GM04503 (cell line): ENCODE measurements around the gene CSMD2.

Source experiments
- DNase-seq: peaks from one replicate; pipeline ENCODE4 v3.0.0-alpha.2; 2012; ENCODE audit warnings: low read depth

CSMD2 gene

DNA sequence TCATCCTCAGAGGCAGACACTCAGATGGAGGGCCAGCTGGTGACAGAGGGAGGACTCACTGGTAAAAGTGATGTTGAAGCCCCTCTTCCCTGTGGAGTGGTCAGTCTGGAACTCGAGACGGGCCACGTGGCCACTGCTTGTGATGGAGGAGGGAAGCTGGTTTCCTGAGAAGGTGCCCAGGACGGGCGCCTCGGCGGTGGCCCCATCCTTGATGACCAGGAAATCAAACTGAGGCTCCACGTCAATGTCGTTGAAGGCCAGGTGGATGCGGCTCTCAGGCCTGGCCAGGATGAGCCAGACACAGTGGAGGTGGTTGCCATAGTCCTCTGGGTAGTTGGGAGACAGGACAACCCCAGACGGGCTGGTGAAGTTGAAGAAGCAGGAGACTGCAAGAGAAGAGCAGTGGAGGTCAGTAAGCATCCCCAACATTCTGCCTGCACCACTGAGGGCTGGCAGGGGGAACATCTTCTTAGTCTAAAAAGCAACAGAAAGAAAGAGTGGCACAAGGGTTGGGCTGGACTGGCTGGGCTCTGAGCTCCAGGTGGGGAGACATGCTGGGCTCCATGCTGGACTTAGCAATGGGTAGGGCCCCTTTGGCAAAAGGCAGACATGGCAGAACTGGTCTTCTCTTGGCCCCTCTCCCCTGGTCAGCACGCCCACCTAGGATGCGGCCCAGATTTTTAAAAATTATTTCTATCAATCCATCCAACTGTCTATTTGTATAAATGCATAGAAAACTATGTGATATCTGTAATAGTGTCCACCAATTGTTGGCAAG is 421.6 kb downstream of the CSMD2 start:
- no peak for DNase-seq

DNA sequence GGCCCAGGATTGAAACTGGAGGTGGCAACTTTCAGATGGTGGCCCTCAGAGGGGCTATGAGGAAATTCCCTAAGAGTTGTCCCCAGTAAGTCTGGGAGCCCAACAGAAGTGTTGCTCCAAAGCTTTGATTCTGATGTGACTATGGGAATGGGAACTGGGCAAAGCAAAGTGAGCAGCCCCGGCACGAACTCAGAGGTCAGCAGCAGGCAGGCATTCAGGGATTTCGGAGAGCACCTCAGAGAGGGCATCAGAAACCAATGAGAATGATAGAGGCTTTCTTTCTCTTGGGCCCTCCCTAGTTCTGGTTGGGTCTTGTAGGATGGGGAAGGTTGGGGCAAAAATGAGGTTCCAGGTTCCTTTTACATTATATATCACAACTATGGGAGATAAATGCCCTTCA is 422.4 kb downstream of the CSMD2 start:
- no peak for DNase-seq

DNA sequence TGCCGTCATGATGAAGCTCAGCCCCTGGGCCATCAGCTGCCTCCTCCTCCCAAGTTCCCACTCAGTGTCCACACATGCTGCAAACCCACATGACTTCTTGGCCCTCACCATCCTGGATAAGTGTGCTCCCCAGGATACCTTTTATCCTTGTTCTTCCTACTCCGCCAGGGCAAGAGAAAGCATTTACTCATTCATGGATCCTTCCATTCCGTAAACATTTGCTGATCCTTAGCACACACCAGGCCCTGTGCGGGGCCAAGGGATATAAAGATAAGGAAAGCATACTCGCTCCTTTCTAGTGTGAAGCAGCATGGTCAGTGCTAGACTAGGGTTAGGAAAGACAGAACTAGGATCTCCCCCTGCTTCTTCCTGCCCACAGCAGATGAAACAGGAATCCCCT is 423.3 kb downstream of the CSMD2 start:
- no peak for DNase-seq

DNA sequence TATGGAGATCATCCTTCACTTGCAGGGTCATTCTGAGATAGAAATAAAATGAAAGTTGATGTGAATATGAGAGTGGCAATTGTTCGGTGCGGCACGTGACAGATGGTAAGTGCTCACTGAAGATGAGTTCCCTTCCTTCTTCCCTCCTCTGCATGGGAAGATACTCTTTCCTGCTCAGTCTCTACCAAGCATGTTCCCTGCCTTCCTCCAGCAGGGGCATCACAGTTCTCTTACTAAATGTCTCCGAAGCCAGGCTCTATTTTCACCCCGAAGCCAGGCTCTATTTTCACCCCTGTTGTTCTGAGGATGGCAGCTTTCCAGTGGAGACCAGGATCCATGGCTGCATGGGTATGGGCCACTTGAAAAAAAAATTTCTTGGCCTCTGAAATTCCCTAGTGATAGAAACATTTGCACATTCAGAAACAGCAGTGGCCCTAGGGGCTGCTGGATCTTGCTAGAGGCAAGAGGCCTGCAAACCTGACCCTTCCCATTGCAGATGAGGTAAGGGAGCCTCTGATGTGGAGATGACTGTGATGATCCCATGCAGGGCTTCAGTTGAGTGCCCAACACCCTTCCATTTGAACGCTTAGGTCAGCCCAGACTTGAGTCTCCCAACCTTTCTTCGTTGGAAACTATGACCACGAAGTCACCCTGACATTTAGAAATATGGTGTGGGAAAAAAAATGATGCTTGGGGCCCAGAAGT is 424.8 kb downstream of the CSMD2 start:
- no peak for DNase-seq

- no peak for DNase-seq
Observed at GRCh38 chr1:33738976-33739375, 426.1 kb downstream of the CSMD2 start.

DNA sequence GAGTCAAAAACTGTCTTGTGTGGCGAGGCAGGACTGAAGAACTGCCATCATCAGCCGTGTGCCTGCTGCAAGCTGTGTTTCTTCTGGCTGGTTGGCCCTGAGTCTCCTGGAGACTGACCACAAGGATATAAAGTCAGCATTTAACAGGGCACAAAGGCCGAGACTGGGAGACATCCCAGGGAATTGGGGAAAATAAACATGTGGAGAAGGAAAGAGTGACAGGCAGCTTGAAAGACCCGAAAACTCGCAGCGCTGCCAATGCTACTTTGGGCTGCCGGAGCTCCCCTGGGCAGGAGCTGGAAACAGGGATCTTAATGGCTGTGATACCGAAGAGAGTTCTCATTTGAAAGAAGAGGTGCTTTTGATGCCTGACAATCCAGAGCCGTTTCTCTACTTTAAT is 426.5 kb downstream of the CSMD2 start:
- no peak for DNase-seq

DNA sequence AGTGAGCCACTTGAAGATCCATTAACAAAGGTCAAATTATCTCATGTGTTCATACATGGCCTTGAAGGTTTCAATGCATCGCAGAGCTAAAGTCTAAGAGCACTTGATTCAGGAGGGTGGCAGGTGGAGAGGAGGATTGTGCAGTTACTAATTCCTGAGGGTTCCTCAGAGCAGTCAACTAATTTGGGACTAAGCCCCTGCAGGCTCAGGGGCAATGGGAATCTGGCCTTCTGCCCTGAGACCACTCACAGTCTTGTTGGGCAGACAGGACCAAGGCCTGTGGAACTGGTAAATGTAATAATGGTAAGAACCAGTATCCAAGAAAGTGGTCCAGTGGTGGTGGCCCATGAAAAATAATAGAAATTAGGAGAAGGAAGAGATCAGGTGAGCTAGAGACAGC is 428.5 kb downstream of the CSMD2 start:
- no peak for DNase-seq

GRCh38 chr1:33735624-33736023 is 429.4 kb downstream of the CSMD2 start:
- DNase-seq = no peak

DNA sequence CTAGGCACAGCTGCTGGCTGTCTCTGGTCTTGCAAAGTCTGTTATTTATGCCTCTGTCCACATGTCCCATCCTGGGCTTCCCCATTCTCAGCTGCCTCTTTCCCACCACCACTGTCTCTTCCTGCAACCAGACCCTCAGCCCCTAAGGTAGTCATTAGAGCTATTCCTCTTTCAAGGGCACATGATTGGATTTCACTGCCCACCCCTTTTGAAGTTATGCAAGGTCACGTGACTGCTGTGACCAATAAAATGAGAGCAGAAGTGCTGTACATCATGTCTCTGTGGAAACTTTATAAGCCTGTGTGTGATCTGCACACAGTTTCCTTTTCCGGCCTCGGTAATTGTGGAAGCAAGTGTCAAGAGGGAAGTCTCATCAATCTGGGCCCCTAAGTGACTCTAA is 437.7 kb downstream of the CSMD2 start:
- DNase-seq = no peak

GRCh38 chr1:33726274-33726804 is 438.7 kb downstream of the CSMD2 start:
- no peak for DNase-seq

DNA sequence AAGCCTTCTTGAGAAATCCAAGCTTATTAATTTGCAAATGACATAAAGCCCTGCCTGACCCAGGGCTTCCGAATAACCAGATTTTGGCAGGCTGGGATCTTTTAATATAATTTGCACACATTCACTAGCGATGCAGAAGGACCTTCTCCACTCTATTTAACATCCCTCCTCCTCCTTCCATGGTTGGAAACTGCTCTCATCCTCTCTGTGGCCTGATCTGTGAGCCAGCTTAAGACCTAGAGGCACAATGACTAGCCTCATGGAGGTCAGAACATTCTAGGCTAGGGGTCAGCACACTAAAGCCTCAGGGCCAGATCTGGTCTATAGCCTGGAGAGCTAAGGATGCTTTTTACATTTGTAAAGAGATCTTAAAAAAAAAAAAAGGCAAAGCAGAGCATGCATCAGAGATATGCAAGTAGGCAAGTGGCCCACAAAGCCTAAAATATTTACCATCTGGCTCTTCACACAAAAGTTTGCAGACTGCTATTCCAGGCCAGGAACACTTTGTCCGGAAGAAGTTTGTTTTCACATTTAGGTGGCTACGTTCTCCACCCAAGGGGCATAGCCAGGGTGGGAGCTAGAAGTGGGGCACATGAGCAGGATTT is 439.4 kb downstream of the CSMD2 start:
- no peak for DNase-seq

DNA sequence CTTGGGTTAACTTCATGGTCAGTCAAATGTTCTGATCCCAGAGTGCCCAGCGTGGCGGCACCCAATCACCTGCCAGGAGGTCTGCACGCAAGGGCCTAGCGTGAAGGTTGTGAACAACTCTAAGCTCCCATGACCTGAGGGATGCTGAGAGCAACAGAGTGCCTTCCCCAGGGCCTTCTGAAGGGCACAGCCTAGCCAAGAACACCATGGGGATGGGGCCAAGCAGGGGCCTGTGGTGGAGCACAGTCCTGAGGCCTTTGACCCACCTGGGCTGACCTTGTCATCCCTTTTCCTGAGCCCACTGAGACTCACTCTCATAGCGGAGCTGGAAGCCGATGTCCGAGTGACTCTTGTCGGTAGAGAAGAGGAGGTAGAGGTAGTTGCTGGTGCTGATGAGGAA is 440.0 kb downstream of the CSMD2 start:
- DNase-seq = no peak

DNA sequence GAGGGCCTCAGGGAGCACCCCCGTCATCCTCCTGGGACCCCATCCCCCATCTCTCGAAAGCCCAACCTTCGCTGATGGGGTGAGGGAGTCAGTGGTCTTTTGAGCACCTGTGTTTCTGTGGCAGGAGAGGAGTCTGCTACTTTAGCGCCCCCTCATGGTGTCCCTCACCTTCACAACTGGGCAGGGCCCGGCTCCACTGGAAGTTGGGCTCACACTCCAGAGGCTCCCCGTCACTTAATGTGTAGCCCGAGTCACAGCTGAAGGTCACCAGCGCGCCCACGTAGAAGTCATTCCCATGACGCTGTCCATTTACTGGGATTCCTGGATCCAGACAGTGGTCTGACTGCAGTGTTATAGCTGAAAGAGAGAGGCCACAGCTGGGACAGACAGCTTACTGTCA is 440.7 kb downstream of the CSMD2 start:
- no peak for DNase-seq

GRCh38 chr1:33723251-33723650 is 441.8 kb downstream of the CSMD2 start:
- DNase-seq = no peak

DNA sequence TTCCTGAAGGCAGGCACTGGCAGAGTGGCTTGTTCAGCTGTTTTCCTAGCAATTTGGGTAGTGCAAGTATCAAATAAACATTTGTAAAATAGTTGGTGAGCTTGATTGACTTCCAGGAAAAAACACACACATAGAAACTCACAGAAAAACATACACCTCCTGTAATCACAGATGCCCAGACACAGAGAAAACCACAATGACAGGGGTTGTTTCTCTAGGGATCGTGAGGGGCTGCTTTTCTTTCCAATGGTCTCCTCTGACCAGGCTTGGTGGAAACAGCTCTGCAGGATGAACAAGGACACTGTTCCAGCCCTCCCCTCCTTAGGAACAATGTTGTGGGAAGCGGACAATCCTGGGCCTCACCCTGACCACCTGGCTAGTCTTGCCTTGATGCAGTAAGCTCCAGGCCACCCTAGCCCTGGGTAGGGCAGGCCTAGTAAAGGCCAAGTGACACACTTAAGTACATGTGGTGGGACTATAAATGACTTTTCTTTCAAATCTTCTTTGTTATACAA is 443.7 kb downstream of the CSMD2 start:
- DNase-seq = no peak

DNA sequence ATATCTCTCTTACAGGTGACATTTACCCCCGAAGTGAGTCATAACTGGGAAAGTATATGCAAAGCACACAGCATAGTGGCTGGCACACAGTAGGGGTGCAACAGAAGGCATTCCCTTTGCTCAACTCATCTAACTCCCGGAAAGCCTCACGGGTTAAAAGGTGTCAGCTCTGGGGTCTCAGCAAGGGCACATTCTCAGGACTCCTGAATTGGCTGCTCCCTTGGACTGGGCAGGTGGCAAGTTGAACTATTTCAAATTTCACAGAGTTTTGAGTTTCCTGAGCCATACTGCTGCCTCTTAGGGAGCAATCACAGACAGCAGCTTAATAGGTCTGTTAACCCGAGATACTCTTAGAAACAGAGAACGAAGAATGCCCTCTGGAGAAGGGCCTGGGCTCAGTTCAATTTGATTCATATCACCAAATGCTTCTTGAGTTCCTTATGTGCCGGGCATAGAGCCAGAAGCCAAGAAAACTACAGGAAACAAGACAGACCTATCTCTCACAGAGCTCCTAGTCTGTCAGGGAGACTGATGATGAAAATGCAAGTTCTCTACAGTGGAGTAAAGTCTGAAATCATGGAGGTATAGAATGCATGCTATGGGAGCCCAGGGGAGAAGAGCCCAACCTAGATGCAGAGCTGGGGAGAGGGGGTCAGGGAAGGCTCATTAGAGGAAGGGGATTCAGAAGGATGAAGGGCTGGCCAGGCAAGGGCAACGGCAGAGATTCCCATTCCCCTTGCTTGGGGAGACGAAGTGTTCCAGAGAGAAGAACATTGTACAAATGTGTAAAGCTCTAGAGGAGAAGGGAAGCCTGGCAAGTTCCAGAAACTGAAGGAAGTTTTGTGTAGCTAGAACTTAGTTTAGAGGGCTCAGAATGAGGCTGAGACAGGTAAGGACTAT is 445.0 kb downstream of the CSMD2 start:
- no peak for DNase-seq

DNA sequence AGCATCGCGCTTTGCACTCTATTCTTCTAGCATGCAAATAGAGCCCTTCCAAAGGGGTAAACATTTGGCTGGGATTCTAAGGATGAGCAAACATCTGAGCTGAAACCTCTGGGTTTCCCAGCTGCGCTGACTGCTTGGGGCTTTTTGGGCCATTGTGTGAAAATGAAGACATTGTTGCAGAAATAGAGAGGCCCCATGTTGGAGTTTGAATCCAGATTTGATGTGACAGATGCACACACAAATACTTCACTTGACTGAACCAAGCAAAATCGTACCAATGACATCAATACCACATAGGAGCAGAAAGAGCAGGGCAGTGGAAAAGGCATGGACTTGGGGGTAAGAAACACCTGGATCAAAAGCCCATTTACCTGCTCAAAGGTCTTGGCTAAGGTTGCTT is 445.7 kb downstream of the CSMD2 start:
- no peak for DNase-seq

- no peak for DNase-seq
Observed at GRCh38 chr1:33718186-33718585, 446.8 kb downstream of the CSMD2 start.

- DNase-seq = no peak
Observed at GRCh38 chr1:33716976-33717688, 447.9 kb downstream of the CSMD2 start.

DNA sequence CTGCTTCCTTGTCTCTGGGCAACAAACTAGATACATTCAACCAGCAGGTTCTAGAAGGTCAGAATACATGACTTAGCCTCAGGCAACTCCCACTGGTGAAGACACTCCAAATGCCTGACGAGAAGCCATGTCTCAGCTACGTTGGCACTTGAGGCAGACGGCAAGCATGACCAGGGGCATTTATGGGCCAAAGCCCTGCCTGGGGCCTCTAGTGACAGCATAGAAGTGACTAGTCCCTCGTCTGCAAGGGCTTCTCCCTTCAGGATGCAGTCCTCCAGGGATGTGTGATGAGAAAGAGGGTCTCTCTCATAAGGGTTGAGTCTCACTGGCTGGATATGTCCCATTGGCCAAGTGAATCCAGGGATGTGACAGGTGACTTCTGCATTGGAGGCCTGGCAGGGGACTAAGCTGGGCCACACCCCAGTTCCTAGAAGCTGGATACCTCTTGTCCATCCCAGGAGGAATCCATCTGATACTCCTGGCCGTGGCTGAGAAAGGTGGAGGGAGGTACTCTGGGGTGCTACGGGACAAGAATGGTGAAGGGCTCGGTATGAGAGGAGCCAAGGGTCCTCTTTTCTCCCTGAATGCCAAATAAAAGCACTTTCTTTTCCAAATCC is 449.7 kb downstream of the CSMD2 start:
- DNase-seq = no peak

GRCh38 chr1:33714421-33714820 is 450.6 kb downstream of the CSMD2 start:
- no peak for DNase-seq
